Globus pallidus (tissue), 1 donor: ENCODE results near the gene HPCAL1.

ENCODE experiments used
- DNase-seq: peaks from one replicate; pipeline ENCODE4 v3.0.0-alpha.2; 2015; ENCODE audit warnings: low spot score

The HPCAL1 gene

DNA sequence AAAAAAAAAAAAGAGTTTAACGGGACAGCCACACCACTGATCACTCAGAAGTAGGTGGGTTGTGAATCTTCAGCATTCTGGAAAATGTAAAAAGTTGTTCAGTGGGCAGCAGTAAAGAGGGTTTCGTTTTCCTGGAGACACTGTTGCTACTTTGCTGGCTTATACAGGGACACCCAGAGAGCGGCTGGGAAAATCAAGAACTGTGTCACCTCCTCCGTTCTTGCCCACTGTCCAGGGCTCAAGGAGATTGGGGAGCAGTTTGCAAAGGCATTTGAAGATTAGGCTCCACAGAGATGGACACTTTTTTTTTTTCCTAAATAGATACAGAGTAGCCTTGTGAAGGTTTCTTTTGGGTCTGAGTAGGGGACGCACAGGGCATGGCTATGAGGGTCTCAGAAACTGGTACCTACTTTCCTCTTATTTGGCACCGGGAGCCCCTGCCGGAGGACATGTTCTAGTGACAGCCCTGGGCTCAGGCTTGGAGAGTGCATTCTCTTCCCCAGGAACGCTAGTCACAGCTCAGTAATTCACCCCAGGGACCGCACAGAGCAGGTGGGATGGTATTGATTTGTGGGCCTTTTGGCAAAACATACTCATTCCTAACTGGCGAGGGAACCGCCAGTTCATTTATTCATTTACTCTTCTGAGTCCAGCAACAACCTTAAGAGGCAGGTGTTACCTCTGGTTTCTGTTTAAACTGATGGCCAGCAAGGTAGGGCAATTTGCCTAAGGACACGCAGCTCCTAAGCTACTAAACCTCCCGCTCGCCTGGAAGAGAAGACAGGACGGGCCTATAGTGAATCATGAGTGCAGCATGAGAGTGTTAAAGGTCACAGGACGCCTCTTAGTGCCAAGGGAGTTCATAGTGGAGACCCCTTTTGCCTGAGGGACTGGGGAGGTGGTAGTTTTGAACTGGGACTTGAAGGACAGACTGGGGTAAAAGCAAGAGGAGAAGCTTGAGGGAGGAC is 53.1 kb downstream of the HPCAL1 start:
- DNase-seq, result no peak

DNA sequence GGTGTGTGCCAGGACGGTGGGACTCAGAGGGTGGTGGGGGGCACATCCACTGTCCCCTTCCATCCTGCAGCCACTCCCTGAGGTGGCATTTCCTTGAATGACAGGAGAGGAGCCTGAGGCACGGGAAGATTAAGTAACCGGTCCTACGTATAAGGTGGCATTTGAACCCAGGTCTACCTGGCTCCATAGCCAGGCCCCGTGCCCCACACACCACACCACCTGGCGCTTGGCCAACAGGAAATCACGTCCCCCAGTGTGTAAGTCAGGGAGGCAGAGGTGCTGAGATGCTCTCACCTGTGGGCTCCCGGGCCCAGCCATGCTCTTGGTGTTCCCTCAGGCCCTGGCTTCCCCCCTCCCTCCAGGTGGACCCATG is 53.7 kb downstream of the HPCAL1 start:
- no peak for DNase-seq

DNA sequence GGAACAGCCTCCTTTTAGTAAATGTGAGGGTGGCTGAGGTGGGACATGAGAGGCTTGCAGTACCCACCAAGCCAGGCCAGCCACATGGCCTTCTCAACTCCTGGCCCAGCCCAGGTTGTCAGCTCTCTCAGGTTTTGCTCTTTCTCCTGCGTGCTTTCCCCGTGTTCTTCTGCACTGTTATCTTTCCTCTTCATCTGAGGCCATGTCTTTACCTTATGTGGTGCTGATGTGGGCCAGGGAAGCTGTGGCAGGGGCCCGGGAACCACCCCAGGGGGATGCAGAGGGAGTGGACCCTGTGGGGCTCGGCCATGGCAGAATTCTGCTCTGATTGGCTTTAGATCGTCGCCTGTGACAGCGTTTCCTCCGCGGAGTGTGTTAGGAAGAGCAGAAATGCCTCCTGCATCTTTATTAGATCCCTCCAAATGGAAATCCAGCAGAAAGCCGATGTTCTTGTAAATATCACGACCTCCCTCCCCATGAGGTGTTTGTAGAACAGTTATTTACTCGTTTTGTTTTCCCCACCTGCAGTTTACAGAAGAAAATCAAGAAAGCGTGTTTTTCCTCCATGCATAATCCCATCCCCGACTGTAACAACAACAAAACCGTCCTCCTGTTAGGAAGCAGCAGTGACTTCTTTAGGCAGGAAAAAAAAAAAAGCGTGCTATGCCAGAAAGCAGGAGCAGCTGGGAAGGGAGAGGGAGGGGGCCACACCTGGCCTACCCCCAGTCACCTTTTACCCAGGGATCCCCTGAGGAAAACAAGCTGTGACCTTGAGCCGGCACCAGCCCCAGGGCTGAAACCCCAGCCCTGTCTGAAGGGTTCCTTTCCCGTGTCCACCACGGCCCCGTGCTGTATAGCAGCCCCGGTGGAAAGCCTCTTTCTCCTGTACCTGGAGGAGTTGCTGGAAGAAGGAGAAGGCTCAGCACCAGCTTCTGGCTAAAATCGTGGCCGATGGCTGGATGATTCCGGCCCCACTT is 54.8 kb downstream of the HPCAL1 start:
- DNase-seq, result no peak

GRCh38 chr2:10359246-10359645 is 56.5 kb downstream of the HPCAL1 start:
- no peak for DNase-seq

DNA sequence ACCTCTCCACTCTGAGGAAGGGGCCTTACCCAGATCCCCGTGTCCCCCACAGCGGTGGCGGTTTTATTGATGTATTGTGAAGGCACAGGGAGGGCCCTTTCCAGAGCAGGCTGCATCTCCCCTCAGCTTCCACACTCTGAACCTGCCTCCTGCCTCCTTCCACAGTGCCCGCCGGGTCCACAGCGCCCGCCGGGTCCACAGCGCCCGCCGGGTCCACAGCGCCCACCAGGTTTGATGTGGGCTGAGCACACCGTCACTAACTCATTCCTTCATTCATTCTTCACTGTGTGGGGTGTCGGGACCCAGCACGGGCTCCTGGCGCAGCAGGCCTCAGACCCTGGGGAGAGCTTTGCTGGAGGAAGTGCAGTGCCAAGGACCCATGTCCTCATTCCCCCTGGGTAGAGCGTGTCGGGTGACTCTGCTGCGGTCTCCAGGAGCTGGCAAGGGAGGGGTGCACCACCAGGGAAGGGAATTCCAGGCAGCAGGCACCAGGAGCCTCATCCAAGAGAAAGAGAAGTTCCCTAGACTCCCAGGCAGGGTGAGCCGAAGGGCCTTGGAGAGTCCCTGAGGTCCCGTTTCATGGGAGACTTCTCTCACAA is 57.1 kb downstream of the HPCAL1 start:
- DNase-seq, result no peak

DNA sequence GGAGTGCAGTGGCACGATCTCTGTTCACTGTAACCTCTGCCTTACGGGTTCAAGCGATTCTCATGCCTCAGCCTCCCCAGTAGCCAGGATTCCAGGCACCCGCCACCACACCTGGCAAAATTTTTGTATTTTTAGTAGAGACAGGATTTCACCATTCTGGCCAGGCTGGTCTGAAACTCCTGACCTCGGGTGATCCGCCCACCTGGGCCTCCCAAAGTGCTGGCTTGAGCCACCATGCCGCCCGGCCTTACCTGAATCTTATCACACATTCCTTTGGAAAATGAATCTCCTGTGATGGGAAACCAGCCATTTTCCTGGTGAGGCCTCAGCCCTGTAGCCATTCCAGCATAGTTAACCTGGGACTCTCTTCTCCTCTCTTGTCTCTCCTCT is 57.8 kb downstream of the HPCAL1 start:
- DNase-seq, result no peak

GRCh38 chr2:10360850-10361588 is 58.3 kb downstream of the HPCAL1 start:
- DNase-seq, result peak; percentile 70

DNA sequence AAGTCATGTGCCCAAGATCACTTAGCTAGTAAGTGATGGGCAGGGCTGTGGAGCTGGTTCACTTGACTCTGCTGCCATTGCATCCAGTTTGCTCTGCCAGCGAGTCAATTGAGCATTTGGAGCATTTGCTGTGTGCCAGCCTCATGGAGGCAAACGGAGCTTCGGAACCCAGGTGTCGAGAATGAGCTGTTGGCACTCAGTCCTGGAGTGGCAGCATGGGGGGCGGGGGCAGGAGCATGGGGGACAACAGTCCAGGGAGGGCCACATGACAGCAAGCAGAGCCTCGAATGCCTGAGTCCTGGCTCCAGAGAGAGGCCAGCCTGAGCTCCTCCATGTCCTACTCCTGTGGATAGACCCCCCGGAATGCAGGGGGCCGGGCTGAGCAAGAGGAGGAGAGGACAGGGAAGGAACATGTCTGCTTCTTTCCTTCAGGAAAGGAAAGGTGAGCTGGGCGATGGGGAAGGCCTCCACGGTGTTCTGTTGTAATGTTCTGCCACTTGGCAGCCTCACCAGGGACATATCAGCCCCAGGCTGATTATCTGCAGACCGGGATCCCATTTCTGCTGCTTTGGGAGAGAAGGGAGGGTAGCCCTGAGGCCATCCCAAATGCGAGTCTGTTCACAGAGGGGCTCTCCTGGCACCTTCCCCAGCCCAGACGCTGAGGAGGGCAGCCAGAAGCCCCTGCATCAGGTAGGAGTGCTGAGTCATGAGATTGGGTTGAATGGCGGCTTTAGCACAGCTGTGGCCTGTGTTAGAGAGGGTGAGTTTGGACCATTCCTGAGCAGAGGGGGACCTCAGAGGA is 59.6 kb downstream of the HPCAL1 start:
- DNase-seq, result no peak

DNA sequence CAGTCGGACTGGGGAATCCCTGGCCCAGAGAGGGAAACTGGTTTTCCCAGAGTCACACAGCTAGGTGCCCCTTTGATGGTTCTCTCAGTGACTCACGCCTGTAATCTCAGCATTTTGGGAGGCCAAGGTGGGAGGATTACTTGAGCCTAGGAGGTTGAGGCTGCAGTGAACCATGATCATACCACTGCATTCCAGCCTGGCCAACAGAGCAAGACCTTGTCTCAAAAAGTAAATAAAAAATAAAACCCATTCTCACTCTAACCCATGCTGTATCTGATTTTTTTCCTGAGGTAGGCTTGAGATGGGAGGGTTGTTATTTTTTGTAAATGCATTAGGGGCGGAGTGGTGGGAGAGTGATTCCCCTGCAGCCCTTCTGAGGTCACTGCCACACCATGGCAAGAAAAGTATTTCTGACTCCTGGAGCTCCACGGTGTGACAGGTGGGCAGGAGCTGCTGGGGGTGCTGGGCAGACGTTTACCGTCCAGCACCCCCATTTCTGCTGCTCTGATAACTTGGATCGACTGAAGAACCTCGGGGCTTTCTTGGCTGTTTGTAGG is 60.3 kb downstream of the HPCAL1 start:
- no peak for DNase-seq

DNA sequence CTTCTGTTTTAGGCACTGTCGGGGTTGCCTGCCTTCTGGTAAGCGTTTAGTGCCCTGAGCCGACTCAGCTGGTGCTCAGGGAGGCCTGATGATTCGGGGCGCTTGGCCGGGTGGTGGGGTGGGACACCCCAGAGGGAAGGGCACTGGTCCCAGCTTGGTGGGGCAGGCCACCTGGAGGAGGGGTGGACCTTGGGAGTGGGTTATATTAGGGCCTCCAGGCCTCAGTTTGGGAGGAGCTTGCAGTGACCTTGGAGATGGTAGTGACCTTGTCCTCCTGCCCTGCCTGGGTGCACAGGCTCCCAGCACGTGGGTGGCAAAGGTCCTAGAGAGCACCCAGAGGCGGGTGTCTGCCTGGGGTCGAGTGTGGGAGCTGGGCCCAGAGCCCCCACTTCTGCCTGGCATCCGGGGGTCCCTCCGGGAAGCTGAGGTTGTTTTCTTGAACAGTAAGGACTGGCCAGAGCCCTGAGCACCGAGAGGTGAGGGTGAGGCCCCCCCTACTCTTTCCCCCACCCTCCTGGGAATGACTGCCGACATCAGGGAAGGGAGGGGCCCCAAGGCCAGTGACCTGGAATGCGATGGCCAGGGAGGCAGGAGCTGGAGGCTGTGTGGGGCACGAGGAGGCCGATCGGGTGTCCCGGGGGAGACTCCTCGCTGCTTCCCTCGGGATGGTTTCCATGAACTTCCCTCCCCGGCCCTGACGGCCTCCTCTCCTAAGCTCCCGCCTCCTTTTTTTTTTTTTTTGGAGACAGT is 61.3 kb downstream of the HPCAL1 start:
- DNase-seq, result no peak

DNA sequence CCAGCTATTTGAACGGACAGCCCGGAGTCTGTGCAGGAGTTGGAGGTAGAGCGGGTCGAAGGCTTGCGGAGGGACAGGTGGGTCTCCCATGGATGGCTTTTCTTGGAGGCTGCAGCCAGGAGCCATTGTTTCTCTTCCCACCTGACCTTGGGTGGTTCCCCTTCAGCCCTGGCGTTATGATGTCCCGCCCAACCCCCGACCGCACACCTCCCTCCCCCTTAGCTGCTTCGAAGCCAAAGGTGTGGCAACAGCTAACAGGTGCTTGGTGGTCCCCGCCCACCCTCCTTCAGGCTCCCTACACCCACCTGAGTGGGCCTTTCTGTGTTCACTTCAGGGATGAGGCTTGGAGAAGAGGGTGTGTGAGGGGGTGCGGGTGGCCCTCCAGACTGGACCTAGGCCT is 62.7 kb downstream of the HPCAL1 start:
- DNase-seq, result no peak

DNA sequence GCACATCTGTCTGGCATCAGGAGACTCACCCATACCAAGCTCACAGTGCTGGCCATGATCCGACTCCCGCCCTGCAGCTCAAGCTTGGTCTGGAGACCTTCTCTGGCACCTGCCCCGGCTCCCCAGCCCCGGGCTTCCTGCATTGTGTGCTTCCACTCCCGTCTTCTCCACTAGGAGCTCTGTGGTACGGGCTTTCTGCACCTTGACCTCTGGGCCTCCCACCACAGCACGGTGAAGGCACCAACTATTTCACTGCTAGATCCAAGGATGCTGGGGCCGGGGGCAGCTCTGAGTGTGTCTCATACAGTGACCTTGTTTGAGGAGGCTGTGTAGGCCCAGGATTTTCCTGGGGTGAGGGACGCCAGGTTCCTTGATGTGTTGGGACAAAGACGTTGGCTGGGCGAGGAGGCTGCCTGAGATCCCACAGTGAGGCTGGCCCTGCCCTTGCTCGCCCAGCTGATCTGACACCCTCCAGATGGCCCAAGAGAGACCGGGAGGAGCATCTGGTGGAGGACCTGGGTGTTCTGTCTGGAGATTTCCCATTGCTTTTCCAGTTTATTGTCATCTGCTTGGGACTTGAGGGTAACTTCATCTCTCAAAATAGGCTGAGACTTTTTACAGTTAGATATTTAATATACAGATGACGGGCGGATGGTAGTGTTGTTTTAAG is 64.0 kb downstream of the HPCAL1 start:
- DNase-seq, result no peak

GRCh38 chr2:10367472-10368439 is 65.1 kb downstream of the HPCAL1 start:
- DNase-seq, result no peak

GRCh38 chr2:10368491-10369231 is 66.0 kb downstream of the HPCAL1 start:
- DNase-seq, result no peak

- DNase-seq, result no peak
Observed at GRCh38 chr2:10369269-10370255, 66.9 kb downstream of the HPCAL1 start.

- DNase-seq, result no peak
Observed at GRCh38 chr2:10370390-10370789, 67.7 kb downstream of the HPCAL1 start.
